K562 (cell line): ENCODE data around the gene ZDHHC11. TPM values are rescaled to one million over a fixed set of nuclear protein-coding genes. Genes with fewer than 3 reads are reported as not detected.
A peak's percentile ranks its signal among the peaks of the same experiment; 100 is the strongest.

ENCODE experiments used
- ATAC-seq: fragments of 200-7000 bp; cut with Tn5 transposase; 3 replicates; pipeline ENCODE4 v1.9.1; 2020; ENCODE audit warnings: moderate library complexity
- BruUV-seq: library from RNA; stranded (reverse); fragments of 400-500 nt; replicated peaks from 2 replicates; lab custom pipeline; 2021; lab: Mats Ljungman, UMichigan
- CTCF ChIA-PET: fragments of 300-600 bp; formaldehyde crosslinking; extraction: SDS; loops from one replicate; lab custom pipeline; 2021; ENCODE audit warnings: low intra/inter-chr PET ratio; lab: Yijun Ruan, JAX
- POLR2A ChIA-PET: fragments of 300-600, 350-650 bp; sonication (Branson Sonifier 250); formaldehyde crosslinking; extraction: SDS; loops from one replicate; lab custom pipeline; 2021; ENCODE audit warnings: antibody characterized with exemption, inconsistent platforms; lab: Yijun Ruan, JAX
- DNase-seq, 4 experiments: peaks; one replicate each; pipeline versions ENCODE4 v3.0.0 to v3.0.0-alpha.2; 2011 to 2018; ENCODE audit warnings: low spot score in 3 of 4, mixed read lengths in 3 of 4; ENCODE audit errors: extremely low read depth in 1 of 4
- FAIRE-seq: peaks from 2 replicates; lab custom pipeline; 2011; peaks lifted over from hg19 to GRCh38; lab: Jason Lieb, UNC
- H2AFZ ChIP-seq: 2 replicates; pipeline ENCODE4 v1.6.0; 2011; ENCODE audit warnings: low read depth, low read length, control low read depth, inconsistent platforms
- H3K27ac ChIP-seq: fragments of 200-600 bp; 3 replicates; pipeline ENCODE4 v1.8.0; 2011; ENCODE audit warnings: low read depth, mild to moderate bottlenecking, control low read depth, inconsistent platforms, low read length, moderate library complexity, mixed read lengths; ENCODE audit errors: extremely low read depth
- H3K27me3 ChIP-seq, 2 experiments: fragments of 300-600 bp in 1 of 2; 2 replicates in 1 of 2; 3 replicates in 1 of 2; pipeline versions ENCODE4 v1.6.0 to v1.8.0; 2011; ENCODE audit warnings: inconsistent platforms in 2 of 2, low read length in 2 of 2, mild to moderate bottlenecking in 1 of 2, mixed read lengths in 1 of 2, moderate library complexity in 1 of 2; ENCODE audit not compliant: control insufficient read depth in 2 of 2, insufficient read depth in 2 of 2
- H3K36me3 ChIP-seq: fragments of 300-600 bp; 3 replicates; pipeline ENCODE4 v1.8.0; 2011; ENCODE audit warnings: mild to moderate bottlenecking, low read length, inconsistent platforms; ENCODE audit not compliant: control insufficient read depth, insufficient read depth
- H3K4me1 ChIP-seq, 2 experiments: fragments of 200-600 bp in 1 of 2; replicated peaks in 1 of 2; 2 replicates in 1 of 2; 3 replicates in 1 of 2; pipeline versions ENCODE4 v1.5.1 to v1.8.0; 2011; ENCODE audit warnings: inconsistent platforms in 2 of 2, low read length in 2 of 2, mild to moderate bottlenecking in 1 of 2, mixed read lengths in 1 of 2, moderate library complexity in 1 of 2; ENCODE audit not compliant: control insufficient read depth in 2 of 2, insufficient read depth in 2 of 2
- H3K4me2 ChIP-seq: 2 replicates; pipeline ENCODE4 v1.6.1; 2011; ENCODE audit warnings: low read length, control low read depth, inconsistent platforms, mixed read lengths; ENCODE audit not compliant: insufficient read depth
- H3K4me3 ChIP-seq: fragments of 200-600 bp; sonication (generic), shearing (Covaris generic); 2 replicates; pipeline ENCODE4 v1.5.1; 2016; ENCODE audit warnings: control low read depth, inconsistent platforms
- H3K79me2 ChIP-seq: fragments of 200-600 bp; 3 replicates; pipeline ENCODE4 v1.8.0; 2011; ENCODE audit warnings: low read length, inconsistent platforms; ENCODE audit not compliant: control insufficient read depth, insufficient read depth
- H3K9ac ChIP-seq, 2 experiments: 2 replicates each; pipeline versions ENCODE4 v1.6.0 to v1.6.1; 2011; ENCODE audit warnings: low read depth in 2 of 2, low read length in 2 of 2, control low read depth in 1 of 2, inconsistent platforms in 1 of 2, mild to moderate bottlenecking in 1 of 2, mixed read lengths in 1 of 2; ENCODE audit not compliant: insufficient read depth in 1 of 2
- H3K9me1 ChIP-seq: one replicate; pipeline ENCODE4 v1.6.0; 2011; ENCODE audit warnings: inconsistent platforms, mild to moderate bottlenecking, low read length, moderate library complexity; ENCODE audit not compliant: control insufficient read depth, insufficient read depth
- H3K9me3 ChIP-seq: replicated peaks from 2 replicates; pipeline ENCODE4 v1.5.1; 2011; ENCODE audit warnings: low read depth, low read length, inconsistent platforms; ENCODE audit not compliant: control insufficient read depth, insufficient read depth
- H4K20me1 ChIP-seq: replicated peaks from 2 replicates; pipeline ENCODE4 v1.6.1; 2011; ENCODE audit warnings: low read length, inconsistent platforms, mixed read lengths; ENCODE audit not compliant: control insufficient read depth, insufficient read depth
- DMBX1 ChIP-seq: fragments of 250-450 bp; sonication (Bioruptor Pico); IDR thresholded peaks from 2 replicates; pipeline ENCODE4 v1.8.0; 2022; ENCODE audit warnings: inconsistent platforms, mild to moderate bottlenecking, moderate library complexity, borderline replicate concordance
- GABPB2 ChIP-seq: fragments of 250-450 bp; sonication (Bioruptor Pico); conservative IDR thresholded peaks from 2 replicates; pipeline ENCODE4 v1.5.1; 2021; ENCODE audit warnings: mild to moderate bottlenecking
- RBFOX2 ChIP-seq: fragments of 200-400 bp; formaldehyde crosslinking; IDR thresholded peaks from 2 replicates; pipeline ENCODE4 v1.6.1; 2017; ENCODE audit warnings: low read depth, mild to moderate bottlenecking, low read length, moderate library complexity
- SLC30A9 ChIP-seq: fragments of 250-450 bp; sonication (Bioruptor Pico); IDR thresholded peaks from 2 replicates; pipeline ENCODE4 v1.8.0; 2022; ENCODE audit warnings: mild to moderate bottlenecking, moderate library complexity
- TEAD2 ChIP-seq: fragments of 450-650 bp; IDR thresholded peaks from 2 replicates; pipeline ENCODE4 v1.6.1; 2016; ENCODE audit warnings: missing genetic modification characterization, control low read depth, missing compliant biosample characterization
- YY1 ChIP-seq, 3 experiments: IDR thresholded peaks; 2 replicates each; pipeline ENCODE4 v1.6.1; 2011; ENCODE audit warnings: low read length in 2 of 3, mild to moderate bottlenecking in 2 of 3, moderate library complexity in 2 of 3, borderline replicate concordance in 1 of 3, control low read depth in 1 of 3, low read depth in 1 of 3; ENCODE audit not compliant: insufficient read depth in 3 of 3, insufficient replicate concordance in 2 of 3, control insufficient read depth in 1 of 3, insufficient read length in 1 of 3; ENCODE audit errors: extremely low read depth in 1 of 3
- ZBTB11 ChIP-seq, 3 experiments: fragments of 200-800 bp in 1 of 3; fragments of 250-450 bp in 1 of 3; fragments of 450-650 bp in 1 of 3; sonication (Bioruptor Pico) in 1 of 3; sonication (Bioruptor generic) in 1 of 3; formaldehyde crosslinking in 1 of 3; IDR thresholded peaks; 2 replicates each; pipeline versions ENCODE4 v1.6.1 to v1.8.0; 2016 to 2022; ENCODE audit warnings: mild to moderate bottlenecking in 2 of 3, missing genetic modification characterization in 2 of 3, missing compliant biosample characterization in 1 of 3, moderate library complexity in 1 of 3
- ZNF277 ChIP-seq: fragments of 250-450 bp; sonication (Bioruptor Pico); IDR thresholded peaks from 2 replicates; pipeline ENCODE4 v1.8.0; 2022; ENCODE audit warnings: inconsistent platforms, mild to moderate bottlenecking, moderate library complexity, borderline replicate concordance
- ZNF408 ChIP-seq: fragments of 250-450 bp; sonication (Bioruptor Pico); IDR thresholded peaks from 2 replicates; pipeline ENCODE4 v1.4.0; 2020; ENCODE audit warnings: low read depth, mild to moderate bottlenecking, moderate library complexity
- ZNF707 ChIP-seq: fragments of 250-450 bp; sonication (Bioruptor Pico); conservative IDR thresholded peaks from 2 replicates; pipeline ENCODE4 v1.8.0; 2022; ENCODE audit warnings: inconsistent platforms, mild to moderate bottlenecking, moderate library complexity
- WGBS: fragments of 100-300 bp; shearing (Covaris generic); methylation state at CpG from one replicate; pipeline ENCODE4 v1.1.6; 2016; ENCODE audit warnings: low coverage, mixed read lengths; ENCODE audit not compliant: insufficient coverage; ENCODE audit errors: missing lambda C conversion rate; 5-methylcytosine and 5-hydroxymethylcytosine counted together
- in situ Hi-C: fragments of 300-500 bp; cut with MboI; formaldehyde crosslinking; loops from 4 replicates; pipeline ENCODE4 v1.15.0; 2018; ENCODE audit warnings: inconsistent platforms, mixed read lengths
- intact Hi-C: fragments of 100-400 bp; cut with micrococcal nuclease; formaldehyde crosslinking; loops from 2 replicates; pipeline ENCODE4 v1.14.2; 2022
- polyA plus RNA-seq, 8 experiments: library from polyadenylated mRNA; depleted of rRNA in 4 of 8; stranded (reverse) in 5 of 8; unstranded in 3 of 8; fragments of >200 nt; fragmentation: Nextera tagmentation in 2 of 8; fragmentation: Illumina TruSeq in 1 of 8; extraction: Ambion mirVana in 2 of 8; extraction: Trizol in 1 of 8; gene quantifications; 2 replicates each; pipeline versions ENCODE4 v1.2.1 to v1.2.3, GENCODE V29; 2011 to 2014; ENCODE audit warnings: inconsistent platforms in 1 of 8, missing spikeins in 1 of 8
- total RNA-seq, 7 experiments: library from RNA; depleted of rRNA in 6 of 7; stranded (reverse); fragments of >200 nt in 6 of 7; fragmentation: Illumina TruSeq in 2 of 7; extraction: Trizol in 2 of 7; gene quantifications; 2 replicates each; pipeline versions ENCODE4 v1.2.1 to v1.2.3, GENCODE V29; 2011 to 2021; ENCODE audit warnings: low replicate concordance in 1 of 7
- TF ChIP-seq, protein P1 (sequence below): sonication (generic); formaldehyde crosslinking; IDR thresholded peaks from 2 replicates; pipeline ENCODE4 v1.4.0; 2020; ENCODE audit warnings: mild to moderate bottlenecking, missing genetic modification reagents

ZDHHC11 gene
- total and polyA plus RNA-seq, 9 of the 15 experiments (the other 6 are each of a cell fraction or from before 2014, with no cell fraction given) = 0.07 to 2.3 (median 0.52) TPM

DNA sequence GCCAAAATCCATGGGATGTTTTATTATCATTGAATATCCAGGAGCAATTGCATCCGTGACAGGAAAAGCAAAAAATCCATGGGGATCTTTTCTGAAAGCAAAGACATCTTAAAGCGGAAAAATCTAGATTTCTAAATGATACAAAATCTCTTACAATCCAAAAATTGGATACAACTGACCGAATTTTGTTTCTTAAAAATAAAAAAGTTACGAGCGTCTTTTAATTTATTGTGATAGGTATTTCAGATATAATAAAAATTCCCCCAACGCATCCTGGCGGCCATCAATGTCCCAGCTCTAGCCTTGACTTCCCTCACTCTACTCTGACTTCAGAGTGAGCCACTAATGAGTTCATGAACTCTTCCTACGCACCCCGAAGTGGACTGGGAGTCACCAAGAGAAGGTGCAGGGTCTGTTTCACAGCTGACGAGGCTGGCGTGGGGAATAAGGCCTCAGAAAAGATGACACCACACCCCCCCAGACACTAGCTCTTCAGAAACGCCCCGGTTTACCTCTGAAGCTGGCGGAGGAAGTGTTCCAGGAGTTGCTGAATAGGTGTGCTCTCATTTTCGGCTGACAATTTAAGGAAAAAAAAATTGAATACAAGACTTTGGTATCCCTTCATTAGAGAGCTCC lies 38.4 kb upstream of the ZDHHC11 start:
- ChIA-PET CTCF (no interaction called here), POLR2A (interaction anchor here (0.7 kb wide), 1 partner anchor 416 kb away, joined by 3 read pairs; no protein-coding TSS in a partner anchor)
- ATAC-seq (no peak), DNase-seq (no peak), FAIRE-seq (no peak)
- H3K36me3 ChIP-seq = peaks cover 82% of the 10 kb centered on the region
- no peak overlapping the region for H3K4me2 ChIP-seq
- in situ Hi-C loops = no loop called here
- no peaks in the 10 kb centered on the region for H3K9me1 ChIP-seq
- H2AFZ ChIP-seq = no peak overlapping the region
- no peaks in the 10 kb centered on the region for H3K27me3 ChIP-seq
- H4K20me1 ChIP-seq = peaks cover 14% of the 10 kb centered on the region; the same call in 1 of the 2 replicates
- BruUV-seq = no TSS peak
- no peak for TF ChIP-seq YY1 (IDR thresholded peaks at IDR 0.05; ENCODE audit: borderline replicate concordance in 1 of 3, control insufficient read depth in 1 of 3, extremely low read depth in 1 of 3, insufficient read depth in 3 of 3, insufficient read length in 1 of 3, insufficient replicate concordance in 2 of 3, low read depth in 1 of 3, low read length in 2 of 3)
- TF ChIP-seq, protein P1, sequence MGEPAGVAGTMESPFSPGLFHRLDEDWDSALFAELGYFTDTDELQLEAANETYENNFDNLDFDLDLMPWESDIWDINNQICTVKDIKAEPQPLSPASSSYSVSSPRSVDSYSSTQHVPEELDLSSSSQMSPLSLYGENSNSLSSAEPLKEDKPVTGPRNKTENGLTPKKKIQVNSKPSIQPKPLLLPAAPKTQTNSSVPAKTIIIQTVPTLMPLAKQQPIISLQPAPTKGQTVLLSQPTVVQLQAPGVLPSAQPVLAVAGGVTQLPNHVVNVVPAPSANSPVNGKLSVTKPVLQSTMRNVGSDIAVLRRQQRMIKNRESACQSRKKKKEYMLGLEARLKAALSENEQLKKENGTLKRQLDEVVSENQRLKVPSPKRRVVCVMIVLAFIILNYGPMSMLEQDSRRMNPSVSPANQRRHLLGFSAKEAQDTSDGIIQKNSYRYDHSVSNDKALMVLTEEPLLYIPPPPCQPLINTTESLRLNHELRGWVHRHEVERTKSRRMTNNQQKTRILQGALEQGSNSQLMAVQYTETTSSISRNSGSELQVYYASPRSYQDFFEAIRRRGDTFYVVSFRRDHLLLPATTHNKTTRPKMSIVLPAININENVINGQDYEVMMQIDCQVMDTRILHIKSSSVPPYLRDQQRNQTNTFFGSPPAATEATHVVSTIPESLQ (CRISPR knock-in tag) = no peak
- TF ChIP-seq SLC30A9 (CRISPR knock-in tag) = 0 out of 2 replicates have a peak, but pooled peaks have one; percentile 47
- no peak for TF ChIP-seq DMBX1 (CRISPR knock-in tag)
- 0 out of 2 replicates have a peak, but pooled peaks have one; percentile 63 for TF ChIP-seq GABPB2 (CRISPR knock-in tag)
- peak; percentile 51; the same call in 1 of the 2 replicates for TF ChIP-seq ZNF707
- peak; percentile 84; the same call in 1 of the 2 replicates for TF ChIP-seq ZNF277
- peak in 1 of 3 experiments; percentile 34; a peak in 1 of 6 replicates for TF ChIP-seq ZBTB11 (CRISPR knock-in tag; IDR thresholded peaks at IDR 0.05)
- 0 out of 2 replicates have a peak, but pooled peaks have one; percentile 1 for TF ChIP-seq RBFOX2
- peak; percentile 59; the same call in 1 of the 2 replicates for TF ChIP-seq ZNF408
- TF ChIP-seq TEAD2 = no peak
- H3K9me3 ChIP-seq = no peaks in the 10 kb centered on the region
- no peak overlapping the region for H3K4me3 ChIP-seq
- peaks cover 100% of the 10 kb centered on the region for H3K79me2 ChIP-seq
- H3K9ac ChIP-seq = no peak overlapping the region
- peaks cover 19 to 42% of the 10 kb centered on the region in 2 experiments; a peak in 4 of 5 replicates for H3K4me1 ChIP-seq
- H3K27ac ChIP-seq = no peak overlapping the region
- intact Hi-C loops = no loop called here
- WGBS = over 99% methylated on average over 15 of the region's 15 CpGs
